Kidney epithelial cell (primary cell): ENCODE measurements around the gene GRAMD2B. TPM values are rescaled to one million over a fixed set of nuclear protein-coding genes. Genes with fewer than 3 reads are reported as not detected.

Source experiments
- total RNA-seq: library from RNA; depleted of rRNA; stranded (reverse); fragments of >200 nt; gene quantifications from 2 replicates; pipeline ENCODE4 v1.2.3, GENCODE V29; 2015

The GRAMD2B gene
- total RNA-seq, 1 donor from 2014 or later = 36.9 TPM

Other genes with a start within 250 kb of the GRAMD2B start
- gene ALDH7A1, start 171.8 kb downstream of the GRAMD2B start, total RNA-seq = 27.0 and 35.2 TPM in 2 replicates
- gene PHAX, start 177.5 kb downstream of the GRAMD2B start, total RNA-seq = 47.4 and 54.2 TPM in 2 replicates